ENCODE results near the gene IMMP2L.

IMMP2L gene

DNA sequence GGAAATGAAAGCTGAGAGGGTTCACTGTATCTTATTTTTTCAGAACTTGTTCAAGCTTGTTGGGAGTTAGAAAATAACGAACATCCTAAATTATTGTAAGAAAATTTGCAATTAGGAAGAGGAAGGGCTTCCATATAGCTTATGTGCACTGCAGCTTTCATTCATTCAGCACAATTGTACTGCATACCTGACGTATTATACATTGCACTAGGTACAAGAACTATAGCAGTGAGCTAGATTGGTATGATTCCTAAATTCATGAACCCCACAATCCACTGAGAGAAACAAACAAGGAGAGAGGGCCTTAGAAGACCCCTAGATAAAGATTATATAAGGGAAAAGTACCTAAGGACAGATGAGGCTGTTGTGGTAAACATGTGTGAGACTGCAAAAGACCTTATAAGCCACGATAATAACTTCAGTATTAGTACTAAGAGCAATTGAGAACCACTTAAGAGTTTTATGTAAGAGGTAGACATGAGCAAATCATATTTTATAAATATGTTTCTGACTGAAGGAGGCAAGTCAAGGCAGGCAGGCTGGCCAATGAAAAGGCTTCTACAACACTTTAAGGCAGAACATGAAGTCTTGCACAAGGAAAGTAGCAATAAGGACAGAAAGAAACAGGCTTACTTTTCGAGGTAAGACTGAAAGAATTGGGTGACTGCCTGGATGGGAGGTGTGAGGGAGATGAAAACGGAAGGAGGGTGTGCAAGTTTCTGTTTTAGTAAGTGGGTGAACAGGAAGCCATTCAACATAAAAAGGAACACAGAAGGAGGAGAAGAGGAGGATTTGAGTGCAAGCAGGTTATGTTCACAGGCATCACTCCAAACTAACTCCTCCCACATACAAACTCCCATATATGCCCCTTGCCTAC, 549.3 kb downstream of the IMMP2L start:
- Mint-ChIP-seq H3K4me3 (peak overlapping the region; percentile 70), H3K9me3 (no peaks in the 10 kb centered on the region), H3K27me3 (ENCODE audit: low read depth) (no peaks in the 10 kb centered on the region), H3K4me1 (ENCODE audit: low read depth) (peaks cover 62% of the 10 kb centered on the region), H3K36me3 (ENCODE audit: low read depth) (no peaks in the 10 kb centered on the region), H3K27ac (peak overlapping the region; percentile 85)

DNA sequence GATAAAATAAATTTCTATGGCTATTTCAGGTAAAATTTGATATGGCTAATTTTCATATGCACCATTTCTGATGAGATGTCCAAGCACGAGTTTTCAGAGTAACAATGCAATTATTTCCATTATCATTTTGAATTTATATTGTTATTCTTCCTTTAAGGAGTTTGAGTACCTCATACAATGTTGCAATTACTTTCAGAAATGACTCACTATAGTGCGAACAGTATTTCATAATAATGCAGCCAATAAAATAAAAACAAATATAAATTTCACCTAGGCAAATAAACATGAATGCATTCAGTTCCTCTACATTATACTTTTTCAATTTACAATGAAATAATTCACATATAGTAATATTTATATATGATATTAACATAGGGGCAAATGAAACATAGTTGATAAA, 550.1 kb downstream of the IMMP2L start:
- peak overlapping the region; percentile 78 for H3K4me3 Mint-ChIP-seq
- H3K27ac Mint-ChIP-seq: peak overlapping the region; percentile 89
- peaks cover 54% of the 10 kb centered on the region for H3K4me1 Mint-ChIP-seq (ENCODE audit: low read depth)
- no peaks in the 10 kb centered on the region for H3K27me3 Mint-ChIP-seq (ENCODE audit: low read depth)
- no peaks in the 10 kb centered on the region for H3K9me3 Mint-ChIP-seq
- H3K36me3 Mint-ChIP-seq (ENCODE audit: low read depth): no peaks in the 10 kb centered on the region

DNA sequence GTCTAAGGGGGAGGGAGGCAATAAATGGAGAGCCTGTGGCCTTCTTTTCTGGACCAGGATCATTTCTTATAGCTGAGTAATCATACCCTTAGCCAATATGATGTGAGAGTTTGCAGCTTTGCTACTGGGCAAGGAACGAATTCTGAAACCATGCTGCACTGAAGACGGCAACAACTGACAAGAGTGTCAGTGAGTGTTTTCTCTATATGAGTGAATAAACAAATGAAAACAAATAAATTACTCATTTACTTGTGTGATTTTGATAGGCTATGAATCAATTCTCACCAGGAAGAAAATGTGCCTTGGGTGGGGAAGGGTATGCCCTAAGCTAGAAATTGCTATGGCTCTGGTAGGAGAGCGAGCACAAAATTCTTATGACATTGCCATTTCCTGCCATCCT, 550.8 kb downstream of the IMMP2L start:
- Mint-ChIP-seq H3K27me3 (ENCODE audit: low read depth) (no peaks in the 10 kb centered on the region), H3K36me3 (ENCODE audit: low read depth) (no peaks in the 10 kb centered on the region), H3K4me1 (ENCODE audit: low read depth) (peaks cover 51% of the 10 kb centered on the region), H3K4me3 (peak overlapping the region; percentile 78), H3K9me3 (no peaks in the 10 kb centered on the region), H3K27ac (peak overlapping the region; percentile 89)

DNA sequence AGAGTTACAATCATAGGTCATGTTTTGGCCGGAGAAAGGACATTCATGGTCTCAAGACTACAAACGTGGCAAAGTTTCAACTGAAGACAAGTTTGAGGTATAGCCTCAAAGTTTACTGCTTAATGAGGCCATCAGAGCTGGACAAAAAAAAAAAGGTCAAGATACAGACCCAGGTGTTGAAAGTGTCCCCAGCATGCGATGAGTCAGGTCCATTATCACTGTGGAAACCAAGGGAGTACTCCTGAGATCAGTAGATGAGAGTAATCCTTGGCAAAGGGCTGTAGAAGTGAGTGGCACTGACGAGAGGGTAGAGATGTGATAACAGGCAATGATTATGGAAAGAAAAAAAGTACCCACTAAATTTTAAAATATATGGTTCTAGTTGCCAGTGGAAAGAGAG, 551.5 kb downstream of the IMMP2L start:
- Mint-ChIP-seq H3K36me3 (ENCODE audit: low read depth) (no peaks in the 10 kb centered on the region), H3K4me1 (ENCODE audit: low read depth) (peaks cover 48% of the 10 kb centered on the region), H3K27ac (peak overlapping the region; percentile 80), H3K9me3 (no peaks in the 10 kb centered on the region), H3K27me3 (ENCODE audit: low read depth) (no peaks in the 10 kb centered on the region), H3K4me3 (peak overlapping the region; percentile 78)

DNA sequence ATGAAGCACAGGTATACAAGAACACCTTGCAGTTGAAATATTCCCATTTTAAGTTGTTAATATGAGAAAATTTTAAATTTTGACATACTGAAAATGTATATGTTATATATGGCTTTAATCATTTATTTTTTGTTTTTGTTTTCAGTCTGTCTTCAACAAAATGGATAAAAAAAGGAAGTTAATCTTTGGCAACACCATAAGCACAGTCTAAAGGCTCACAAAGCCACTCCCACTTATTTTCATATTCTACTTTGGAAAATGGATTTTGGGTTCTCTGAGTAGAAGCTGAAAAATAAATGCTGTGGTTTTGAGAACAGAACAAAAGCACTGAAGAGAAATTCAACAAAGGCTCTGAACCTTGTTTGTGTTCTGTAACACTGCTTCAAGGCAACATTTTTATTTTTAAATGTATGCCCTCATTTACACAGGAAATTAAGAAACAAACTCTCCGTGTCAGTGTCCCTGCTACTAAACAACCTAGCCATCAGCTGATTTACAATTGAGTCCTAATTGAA, 552.7 kb downstream of the IMMP2L start:
- Mint-ChIP-seq H3K9me3 (no peaks in the 10 kb centered on the region), H3K36me3 (ENCODE audit: low read depth) (no peaks in the 10 kb centered on the region), H3K27ac (no peak overlapping the region), H3K27me3 (ENCODE audit: low read depth) (no peaks in the 10 kb centered on the region), H3K4me1 (ENCODE audit: low read depth) (peaks cover 39% of the 10 kb centered on the region), H3K4me3 (no peak overlapping the region)

DNA sequence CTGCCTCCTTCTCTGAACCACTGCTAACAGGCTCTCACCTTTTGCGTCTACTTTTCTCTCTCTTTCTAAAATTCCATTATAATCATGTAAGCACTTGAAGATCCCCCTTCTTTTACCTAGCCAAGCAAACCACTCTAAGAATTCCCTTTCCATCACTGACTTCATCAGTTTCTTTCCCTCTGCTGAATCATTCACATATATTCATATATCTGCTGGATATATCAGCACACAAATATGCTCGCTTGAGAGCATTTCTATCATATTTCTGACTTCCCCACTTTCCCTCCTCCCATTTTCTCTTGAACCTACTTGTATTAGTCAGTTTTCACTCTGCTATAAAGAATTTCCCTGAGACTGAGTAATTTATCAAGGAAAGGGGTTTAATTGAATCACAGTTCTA, 555.6 kb downstream of the IMMP2L start:
- H3K36me3 Mint-ChIP-seq (ENCODE audit: low read depth): peaks cover 2% of the 10 kb centered on the region
- no peak overlapping the region for H3K4me3 Mint-ChIP-seq
- no peak overlapping the region for H3K27ac Mint-ChIP-seq
- H3K27me3 Mint-ChIP-seq (ENCODE audit: low read depth): no peaks in the 10 kb centered on the region
- H3K9me3 Mint-ChIP-seq: no peaks in the 10 kb centered on the region
- H3K4me1 Mint-ChIP-seq (ENCODE audit: low read depth): peaks cover 27% of the 10 kb centered on the region

DNA sequence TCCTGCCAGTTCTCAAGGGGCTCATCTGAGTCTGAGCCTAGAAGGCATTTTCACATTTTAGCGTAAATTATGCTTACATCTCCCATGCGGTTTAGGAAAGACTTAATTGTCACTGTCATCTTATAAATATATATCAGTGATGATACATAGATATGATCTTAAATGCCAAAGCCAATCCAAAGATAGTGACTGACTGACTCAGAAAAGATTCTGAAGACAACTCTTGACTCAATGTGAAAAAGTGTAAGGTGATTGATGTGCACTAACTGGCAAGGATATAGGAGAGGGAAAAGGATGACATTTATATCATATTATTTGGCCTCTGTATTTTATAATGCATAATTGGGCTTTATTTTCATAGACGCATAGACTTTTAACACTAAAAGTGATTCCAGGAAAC, 556.3 kb downstream of the IMMP2L start:
- no peak overlapping the region for H3K27ac Mint-ChIP-seq
- no peaks in the 10 kb centered on the region for H3K9me3 Mint-ChIP-seq
- H3K4me1 Mint-ChIP-seq (ENCODE audit: low read depth): peaks cover 21% of the 10 kb centered on the region
- peaks cover 2% of the 10 kb centered on the region for H3K36me3 Mint-ChIP-seq (ENCODE audit: low read depth)
- H3K4me3 Mint-ChIP-seq: no peak overlapping the region
- no peaks in the 10 kb centered on the region for H3K27me3 Mint-ChIP-seq (ENCODE audit: low read depth)

DNA sequence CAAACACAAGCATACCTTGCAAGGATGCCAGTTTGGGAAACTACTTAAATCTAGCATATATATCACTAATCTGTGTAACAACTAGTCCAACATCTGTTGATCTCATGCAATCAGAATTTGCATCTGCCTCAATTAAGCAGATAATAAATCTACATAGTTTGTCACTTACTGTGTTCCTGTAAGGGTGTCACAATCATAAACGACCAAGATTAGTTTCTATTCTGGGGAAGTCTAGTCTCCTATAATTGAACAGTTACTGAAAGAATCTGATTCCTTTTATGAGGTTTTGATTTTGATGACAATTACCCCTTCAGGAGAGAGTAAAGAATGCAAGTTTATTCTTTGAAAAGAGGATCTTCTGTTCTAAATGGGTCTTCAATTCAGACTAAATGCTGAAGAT, 556.8 kb downstream of the IMMP2L start:
- H3K36me3 Mint-ChIP-seq (ENCODE audit: low read depth): peaks cover 2% of the 10 kb centered on the region

DNA sequence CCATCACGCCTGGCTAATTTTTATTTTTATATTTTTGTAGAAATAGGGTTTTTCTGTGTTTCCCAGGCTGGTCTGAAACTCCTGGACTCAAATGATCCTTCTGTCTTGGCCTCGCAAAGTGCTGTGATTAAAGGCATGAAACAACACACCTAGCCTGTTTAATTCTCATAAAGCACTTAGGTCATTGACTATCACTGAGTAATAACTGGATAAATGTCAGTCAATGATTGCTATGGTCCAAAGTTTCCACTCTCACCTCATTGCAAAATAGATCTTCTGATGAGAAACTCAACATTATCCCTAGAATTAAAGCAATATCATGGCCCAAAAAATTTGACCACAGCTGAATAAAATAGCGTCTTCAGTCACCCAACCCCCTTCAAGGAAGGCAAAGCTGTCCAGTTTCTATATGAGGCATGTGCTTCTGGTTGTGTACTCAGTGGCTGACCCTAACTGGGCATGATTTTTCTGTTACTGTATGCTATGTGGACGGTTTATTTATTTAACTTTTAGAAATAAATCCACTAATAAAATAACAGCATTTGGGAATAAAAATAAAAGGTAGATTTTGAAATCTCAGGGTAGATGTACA, 557.9 kb downstream of the IMMP2L start:
- Mint-ChIP-seq H3K4me1 (ENCODE audit: low read depth) (peaks cover 8% of the 10 kb centered on the region), H3K36me3 (ENCODE audit: low read depth) (peaks cover 7% of the 10 kb centered on the region), H3K27me3 (ENCODE audit: low read depth) (no peaks in the 10 kb centered on the region), H3K9me3 (peaks cover 8% of the 10 kb centered on the region), H3K27ac (no peak overlapping the region), H3K4me3 (no peak overlapping the region)

More for the DNA sequence above, 556.8 kb downstream of the IMMP2L start:
- Mint-ChIP-seq H3K4me1 (ENCODE audit: low read depth) (peaks cover 15% of the 10 kb centered on the region), H3K27ac (no peak overlapping the region), H3K27me3 (ENCODE audit: low read depth) (no peaks in the 10 kb centered on the region), H3K4me3 (no peak overlapping the region), H3K9me3 (no peaks in the 10 kb centered on the region)

DNA sequence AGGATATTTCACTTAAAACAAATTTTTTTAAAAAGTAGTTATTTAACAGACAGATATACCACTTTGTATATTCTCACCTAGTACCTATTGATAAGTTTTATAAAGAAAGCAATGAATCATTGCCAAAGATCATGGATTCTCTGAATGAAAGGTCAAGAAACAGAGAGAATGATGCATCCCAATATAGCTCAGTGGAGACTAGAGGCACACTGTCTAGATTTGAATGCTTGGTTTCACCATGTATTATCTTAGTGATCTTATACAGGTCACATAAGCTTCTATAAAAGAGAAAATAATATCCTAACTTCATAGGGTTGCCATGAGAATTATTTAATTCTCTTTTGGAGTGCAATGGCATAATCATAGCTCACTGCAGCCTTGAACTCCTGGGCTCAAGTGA, 558.4 kb downstream of the IMMP2L start:
- Mint-ChIP-seq H3K4me1 (ENCODE audit: low read depth) (peaks cover 8% of the 10 kb centered on the region), H3K27ac (no peak overlapping the region)

DNA sequence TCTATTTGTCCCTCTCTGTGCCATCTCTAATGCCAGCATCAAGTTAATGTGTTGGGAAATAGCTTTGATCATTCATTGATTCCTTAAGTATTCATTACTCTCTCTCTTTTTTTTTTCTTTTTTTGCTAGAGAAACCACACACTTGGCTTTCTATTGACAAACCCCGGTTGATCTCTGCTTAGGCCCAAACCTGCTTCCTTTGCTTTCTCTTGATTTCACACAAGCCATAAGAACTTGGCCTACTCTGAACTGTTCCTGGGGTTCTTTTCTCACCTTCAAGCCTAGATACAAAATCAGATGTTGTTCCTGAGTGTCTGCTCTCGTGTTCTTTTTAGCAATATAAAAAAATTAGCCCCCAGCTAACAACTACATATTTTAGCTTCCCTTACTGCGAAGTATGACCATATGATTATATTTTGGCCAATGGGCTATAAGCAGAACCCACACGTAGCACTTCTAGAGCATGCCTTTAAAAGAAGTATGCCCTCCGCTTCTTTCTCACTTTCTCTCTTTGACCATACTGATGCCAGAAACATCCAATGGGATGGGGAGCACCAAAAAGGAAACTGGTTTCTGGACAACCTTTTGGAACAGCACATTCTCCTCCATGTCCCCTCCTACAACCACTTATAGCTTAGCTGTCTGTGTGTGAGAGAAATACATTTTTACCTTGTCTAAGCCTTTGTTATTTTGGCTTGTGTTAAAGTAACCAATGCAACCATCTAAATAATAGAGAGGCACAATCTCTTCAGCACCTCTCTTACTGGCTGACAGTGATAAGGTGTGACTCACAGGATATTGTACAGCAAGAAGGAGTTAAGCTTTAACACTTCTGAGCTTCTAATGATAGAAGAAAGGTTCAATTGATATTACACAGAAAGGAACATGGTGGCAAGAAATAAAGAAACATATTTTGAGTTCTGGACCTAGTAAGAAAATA, 568.0 kb downstream of the IMMP2L start:
- peak overlapping the region; percentile 28 for H3K4me3 Mint-ChIP-seq
- H3K4me1 Mint-ChIP-seq (ENCODE audit: low read depth): peaks cover 24% of the 10 kb centered on the region
- peaks cover 2% of the 10 kb centered on the region for H3K9me3 Mint-ChIP-seq
- H3K27ac Mint-ChIP-seq: peak overlapping the region; percentile 68
- peaks cover 10% of the 10 kb centered on the region for H3K36me3 Mint-ChIP-seq (ENCODE audit: low read depth)
- no peaks in the 10 kb centered on the region for H3K27me3 Mint-ChIP-seq (ENCODE audit: low read depth)

More for the DNA sequence above, 558.4 kb downstream of the IMMP2L start:
- H3K36me3 Mint-ChIP-seq (ENCODE audit: low read depth): peaks cover 9% of the 10 kb centered on the region
- H3K4me3 Mint-ChIP-seq: no peak overlapping the region
- H3K27me3 Mint-ChIP-seq (ENCODE audit: low read depth): no peaks in the 10 kb centered on the region
- H3K9me3 Mint-ChIP-seq: peaks cover 11% of the 10 kb centered on the region

DNA sequence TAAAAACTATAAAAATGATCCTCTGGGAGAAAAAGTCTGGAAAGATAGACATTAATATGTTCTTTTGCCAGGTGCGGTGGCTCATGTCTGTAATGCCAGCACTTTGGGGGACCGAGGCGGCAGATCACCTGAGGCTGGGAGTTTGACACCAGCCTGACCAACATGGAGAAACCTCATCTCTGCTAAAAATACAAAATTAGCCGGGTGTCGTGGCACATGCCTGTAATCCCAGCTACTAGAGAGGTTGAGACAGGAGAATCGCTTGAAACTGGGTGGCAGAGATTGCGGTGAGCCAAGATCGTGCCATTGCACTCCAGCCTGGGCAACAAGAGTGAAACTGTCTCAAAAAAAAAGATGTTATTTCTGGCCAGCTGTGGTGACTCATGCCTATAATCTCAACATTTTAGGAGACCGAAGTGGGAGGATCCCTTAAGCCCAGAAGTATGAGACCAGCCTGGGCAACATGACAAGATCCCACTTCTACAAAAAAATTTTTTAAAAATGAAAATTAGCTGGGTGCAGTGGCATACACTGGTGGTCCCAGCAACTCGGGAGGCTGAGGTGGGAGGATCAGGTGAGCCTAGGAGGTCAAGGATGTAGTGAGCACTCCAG, 573.3 kb downstream of the IMMP2L start:
- peaks cover 6% of the 10 kb centered on the region for H3K36me3 Mint-ChIP-seq (ENCODE audit: low read depth)
- H3K27ac Mint-ChIP-seq: no peak overlapping the region
- H3K27me3 Mint-ChIP-seq (ENCODE audit: low read depth): no peaks in the 10 kb centered on the region
- H3K4me1 Mint-ChIP-seq (ENCODE audit: low read depth): peaks cover 22% of the 10 kb centered on the region
- H3K9me3 Mint-ChIP-seq: peaks cover 3% of the 10 kb centered on the region
- H3K4me3 Mint-ChIP-seq: no peak overlapping the region

DNA sequence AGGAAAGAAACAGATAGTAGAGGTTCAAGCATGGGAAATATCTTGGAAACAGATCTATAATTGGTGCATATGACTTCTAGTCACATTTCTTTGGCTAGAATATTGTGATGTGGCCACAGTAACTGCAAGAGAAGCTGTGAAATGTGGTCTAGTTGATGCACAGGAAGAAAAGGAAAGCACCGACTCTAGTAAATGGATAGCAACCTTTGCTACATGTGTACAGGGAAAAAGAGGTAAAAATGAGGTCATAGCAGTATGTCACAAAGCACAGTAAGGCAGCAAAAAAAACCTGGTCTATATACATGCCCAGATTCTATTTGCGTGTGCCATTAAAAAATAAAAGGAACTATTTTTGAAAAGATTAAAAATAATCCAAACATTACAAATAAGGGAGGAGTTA, 573.9 kb downstream of the IMMP2L start:
- H3K9me3 Mint-ChIP-seq: peaks cover 3% of the 10 kb centered on the region
- H3K27me3 Mint-ChIP-seq (ENCODE audit: low read depth): no peaks in the 10 kb centered on the region
- peaks cover under 1% of the 10 kb centered on the region for H3K36me3 Mint-ChIP-seq (ENCODE audit: low read depth)
- H3K4me1 Mint-ChIP-seq (ENCODE audit: low read depth): peaks cover 16% of the 10 kb centered on the region
- H3K27ac Mint-ChIP-seq: no peak overlapping the region
- no peak overlapping the region for H3K4me3 Mint-ChIP-seq

DNA sequence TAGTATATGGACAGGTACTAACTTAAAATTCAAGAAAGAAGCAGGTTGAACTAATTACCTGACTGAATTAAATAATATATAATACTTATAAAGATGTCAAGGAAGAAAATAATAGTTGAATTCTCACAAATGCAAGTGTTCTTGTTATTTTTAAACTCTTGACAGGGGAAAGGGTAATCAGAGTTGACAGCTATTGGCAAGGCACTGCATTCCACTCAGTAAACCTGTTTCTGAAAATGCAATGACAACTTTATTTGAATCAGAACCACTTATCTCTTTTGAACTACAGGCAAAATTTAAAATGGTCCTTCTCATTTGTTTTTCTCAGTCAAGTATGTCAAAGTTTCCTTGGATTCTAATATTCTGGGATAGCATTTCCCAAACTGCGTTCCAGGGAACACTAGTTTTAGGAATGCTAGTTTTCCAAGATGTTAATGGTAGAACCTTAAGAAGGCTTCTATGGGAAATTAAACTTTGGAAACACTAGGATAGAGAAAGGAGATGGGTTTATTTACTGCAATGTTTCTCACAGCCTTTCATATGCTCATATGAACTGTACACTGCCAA, 575.1 kb downstream of the IMMP2L start:
- Mint-ChIP-seq H3K9me3 (peaks cover 3% of the 10 kb centered on the region), H3K4me3 (no peak overlapping the region), H3K36me3 (ENCODE audit: low read depth) (peaks cover 2% of the 10 kb centered on the region), H3K4me1 (ENCODE audit: low read depth) (peaks cover 10% of the 10 kb centered on the region), H3K27me3 (ENCODE audit: low read depth) (no peaks in the 10 kb centered on the region), H3K27ac (no peak overlapping the region)
